IMR-90 (cell line): ENCODE measurements around the gene CUL3. TPM values are rescaled to one million over a fixed set of nuclear protein-coding genes. Genes with fewer than 3 reads are reported as not detected.

Source experiments
- ATAC-seq: fragments of 200-7000 bp; cut with Tn5 transposase; 2 replicates; pipeline ENCODE4 v1.9.1; 2020; ENCODE audit warnings: low read depth, mild to moderate bottlenecking, moderate library complexity
- BruUV-seq: library from RNA; stranded (reverse); fragments of 400-500 nt; replicated peaks from 2 replicates; lab custom pipeline; 2021; lab: Mats Ljungman, UMichigan
- CTCF ChIA-PET: fragments of 300-600 bp; formaldehyde crosslinking; extraction: SDS; loops from one replicate; lab custom pipeline; 2021; ENCODE audit warnings: antibody characterized with exemption; lab: Yijun Ruan, JAX
- POLR2A ChIA-PET: fragments of 300-600 bp; sonication (Branson Sonifier 250); formaldehyde crosslinking; loops from one replicate; lab custom pipeline; 2022; ENCODE audit warnings: antibody characterized with exemption; ENCODE audit not compliant: unreplicated experiment; lab: Charles Lee
- DNase-seq: peaks from one replicate; pipeline ENCODE4 v3.0.0; 2013
- H2AFZ ChIP-seq: replicated peaks from 2 replicates; pipeline ENCODE3; 2013; ENCODE audit warnings: low read length, mild to moderate bottlenecking; ENCODE audit not compliant: poor library complexity
- H2AK5ac ChIP-seq: 2 replicates; pipeline ENCODE4 v1.6.1; 2013; ENCODE audit warnings: low read depth, low read length, inconsistent platforms
- H2AK9ac ChIP-seq: replicated peaks from 2 replicates; pipeline ENCODE3; 2013; ENCODE audit warnings: mild to moderate bottlenecking, low read depth, low read length, moderate library complexity; ENCODE audit not compliant: poor library complexity
- H2BK120ac ChIP-seq: 2 replicates; pipeline ENCODE4 v1.6.1; 2013; ENCODE audit warnings: low read depth, low read length, inconsistent platforms
- H2BK15ac ChIP-seq: 3 replicates; pipeline ENCODE4 v1.6.1; 2013; ENCODE audit warnings: low read depth, low read length, inconsistent platforms
- H2BK20ac ChIP-seq: 2 replicates; pipeline ENCODE4 v1.6.1; 2013; ENCODE audit warnings: low read depth, mild to moderate bottlenecking, inconsistent platforms, low read length, moderate library complexity
- H2BK5ac ChIP-seq: 2 replicates; pipeline ENCODE4 v1.6.1; 2013; ENCODE audit warnings: mild to moderate bottlenecking, low read depth, low read length, inconsistent platforms; ENCODE audit not compliant: poor library complexity, severe bottlenecking
- H3K14ac ChIP-seq: replicated peaks from 2 replicates; pipeline ENCODE4 v1.6.1; 2013; ENCODE audit warnings: low read depth, low read length, inconsistent platforms
- H3K18ac ChIP-seq: 2 replicates; pipeline ENCODE4 v1.6.1; 2013; ENCODE audit warnings: low read depth, low read length, control low read depth
- H3K23ac ChIP-seq: 2 replicates; pipeline ENCODE4 v1.6.1; 2013; ENCODE audit warnings: low read depth, low read length, inconsistent platforms
- H3K27ac ChIP-seq: 2 replicates; pipeline ENCODE4 v1.5.1; 2013; ENCODE audit warnings: mild to moderate bottlenecking, control low read depth, low read length; ENCODE audit not compliant: insufficient read depth
- H3K27me3 ChIP-seq: 2 replicates; pipeline ENCODE4 v1.6.1; 2013; ENCODE audit warnings: low read length; ENCODE audit not compliant: control insufficient read depth, insufficient read depth
- H3K36me3 ChIP-seq: 2 replicates; pipeline ENCODE4 v1.6.1; 2013; ENCODE audit warnings: low read length, mixed read lengths; ENCODE audit not compliant: control insufficient read depth, insufficient read depth
- H3K4ac ChIP-seq: 2 replicates; pipeline ENCODE4 v1.6.1; 2013; ENCODE audit warnings: low read depth, low read length, inconsistent platforms
- H3K4me1 ChIP-seq: 2 replicates; pipeline ENCODE4 v1.6.1; 2013; ENCODE audit warnings: low read length, mixed read lengths; ENCODE audit not compliant: control insufficient read depth, insufficient read depth
- H3K4me2 ChIP-seq: 2 replicates; pipeline ENCODE4 v1.6.1; 2013; ENCODE audit warnings: low read depth, mild to moderate bottlenecking, control low read depth, low read length, moderate library complexity
- H3K4me3 ChIP-seq: 2 replicates; pipeline ENCODE4 v1.5.1; 2013; ENCODE audit warnings: low read depth, mild to moderate bottlenecking, control low read depth, low read length, moderate library complexity; ENCODE audit not compliant: insufficient read depth
- H3K56ac ChIP-seq: 2 replicates; pipeline ENCODE4 v1.6.1; 2013; ENCODE audit warnings: low read length, inconsistent platforms; ENCODE audit not compliant: insufficient read depth; ENCODE audit errors: extremely low read depth
- H3K79me1 ChIP-seq, 2 experiments: 2 replicates each; pipeline ENCODE4 v1.6.1; 2013; ENCODE audit warnings: low read length in 2 of 2, inconsistent platforms in 1 of 2, low read depth in 1 of 2
- H3K9ac ChIP-seq: 2 replicates; pipeline ENCODE4 v1.6.1; 2013; ENCODE audit warnings: low read depth, low read length, control low read depth
- H3K9me1 ChIP-seq: 2 replicates; pipeline ENCODE4 v1.6.1; 2013; ENCODE audit warnings: low read length, inconsistent platforms; ENCODE audit not compliant: insufficient read depth
- H3K9me3 ChIP-seq: 2 replicates; pipeline ENCODE4 v1.6.1; 2013; ENCODE audit warnings: low read length; ENCODE audit not compliant: control insufficient read depth, insufficient read depth
- H4K20me1 ChIP-seq: 2 replicates; pipeline ENCODE4 v1.6.1; 2013; ENCODE audit warnings: low read length, inconsistent platforms; ENCODE audit not compliant: insufficient read depth
- H4K5ac ChIP-seq: 2 replicates; pipeline ENCODE4 v1.6.1; 2013; ENCODE audit warnings: mild to moderate bottlenecking, low read depth, low read length, control low read depth
- H4K8ac ChIP-seq, 2 experiments: 2 replicates each; pipeline ENCODE4 v1.6.1; 2013; ENCODE audit warnings: low read depth in 2 of 2, low read length in 2 of 2, control low read depth in 1 of 2, inconsistent platforms in 1 of 2
- H4K91ac ChIP-seq: 2 replicates; pipeline ENCODE4 v1.6.1; 2013; ENCODE audit warnings: low read depth, low read length, inconsistent platforms; ENCODE audit not compliant: insufficient read depth
- BHLHE40 ChIP-seq: fragments of 150-350 bp; IDR thresholded peaks from 2 replicates; pipeline ENCODE4 v1.6.1; 2016; ENCODE audit warnings: mild to moderate bottlenecking, low read depth, low read length
- CEBPB ChIP-seq: IDR thresholded peaks from 2 replicates; pipeline ENCODE4 v1.6.1; 2012; ENCODE audit warnings: low read depth, low read length, improper control_type of control experiment
- CTCF ChIP-seq: conservative IDR thresholded peaks from 2 replicates; pipeline ENCODE4 v1.5.1; 2012; ENCODE audit warnings: mild to moderate bottlenecking, low read depth, low read length, improper control_type of control experiment
- ELK1 ChIP-seq: fragments of 150-350 bp; IDR thresholded peaks from 2 replicates; pipeline ENCODE4 v1.6.1; 2016; ENCODE audit warnings: low read depth, mild to moderate bottlenecking, low read length, moderate library complexity, borderline replicate concordance
- FOS ChIP-seq: fragments of 150-350 bp; IDR thresholded peaks from 2 replicates; pipeline ENCODE4 v1.6.1; 2016; ENCODE audit warnings: low read depth, low read length
- MAFK ChIP-seq: IDR thresholded peaks from 2 replicates; pipeline ENCODE4 v1.6.1; 2012; ENCODE audit warnings: low read depth, low read length, improper control_type of control experiment
- MAZ ChIP-seq: IDR thresholded peaks from 2 replicates; pipeline ENCODE4 v1.6.1; 2012; ENCODE audit warnings: low read depth, mild to moderate bottlenecking, low read length, improper control_type of control experiment, moderate library complexity, borderline replicate concordance
- MXI1 ChIP-seq: IDR thresholded peaks from 2 replicates; pipeline ENCODE4 v1.6.1; 2012; ENCODE audit warnings: low read depth, mild to moderate bottlenecking, low read length, moderate library complexity, borderline replicate concordance
- NFE2L2 ChIP-seq: fragments of 150-350 bp; IDR thresholded peaks from 2 replicates; pipeline ENCODE4 v1.6.1; 2016; ENCODE audit warnings: low read depth, mild to moderate bottlenecking, low read length
- POLR2A ChIP-seq: IDR thresholded peaks from 2 replicates; pipeline ENCODE4 v1.6.1; 2012; ENCODE audit warnings: mild to moderate bottlenecking, low read depth, low read length
- RAD21 ChIP-seq: IDR thresholded peaks from 2 replicates; pipeline ENCODE4 v1.6.1; 2012; ENCODE audit warnings: low read length, improper control_type of control experiment
- RFX5 ChIP-seq: IDR thresholded peaks from 2 replicates; pipeline ENCODE4 v1.8.0; 2012; ENCODE audit warnings: low read depth, mild to moderate bottlenecking, low read length, moderate library complexity
- USF2 ChIP-seq: fragments of 150-350 bp; IDR thresholded peaks from 2 replicates; pipeline ENCODE4 v1.6.1; 2017; ENCODE audit warnings: mild to moderate bottlenecking, antibody characterized with exemption, low read length, low read depth
- WGBS, 2 experiments: methylation state at CpG; one replicate each; pipeline versions ENCODE4 v1.1.5 to v1.1.7; 2013; ENCODE audit warnings: missing lambda C conversion rate in 2 of 2; ENCODE audit not compliant: insufficient read length in 1 of 2; ENCODE audit errors: extremely low coverage in 2 of 2; 5-methylcytosine and 5-hydroxymethylcytosine counted together
- dilution Hi-C: fragments of 300-500 bp; cut with HindIII; formaldehyde crosslinking; loops from one replicate; pipeline ENCODE4 v1.14.3; 2018; ENCODE audit warnings: low sequenced_read_pairs; ENCODE audit not compliant: unreplicated experiment
- in situ Hi-C: fragments of 300-500 bp; cut with MboI; formaldehyde crosslinking; loops from 3 replicates; pipeline ENCODE4 v1.14.3; 2019; ENCODE audit warnings: low sequenced_read_pairs, inconsistent platforms, mixed read lengths
- intact Hi-C: fragments of 100-400 bp; cut with micrococcal nuclease; formaldehyde crosslinking; loops from 2 replicates; pipeline ENCODE4 v1.10.0; 2022
- polyA plus RNA-seq, 3 experiments: library from polyadenylated mRNA; depleted of rRNA; stranded (reverse); fragments of >200 nt; gene quantifications; 2 replicates each; pipeline ENCODE4 v1.2.3, GENCODE V29; 2012; ENCODE audit warnings: low replicate concordance in 1 of 3
- total RNA-seq: library from RNA; depleted of rRNA; stranded (reverse); fragments of >200 nt; gene quantifications from 2 replicates; pipeline ENCODE4 v1.2.3, GENCODE V29; 2012

CUL3 gene
- total and polyA plus RNA-seq, 2 of the 4 experiments (the other 2 are of a cell fraction): 33.7 to 45.7 TPM

- peaks cover 83% of the 10 kb centered on the region for H4K20me1 ChIP-seq
- H2AFZ ChIP-seq: no peak overlapping the region
- H3K79me1 ChIP-seq: peaks cover 18 to 65% of the 10 kb centered on the region in 2 experiments; a peak in 3 of 4 replicates
- H3K9me1 ChIP-seq: peaks cover 2% of the 10 kb centered on the region; the same call in 1 of the 2 replicates
- no peak overlapping the region for H3K4ac ChIP-seq
- no peak overlapping the region for H4K5ac ChIP-seq
- no peak overlapping the region for H3K18ac ChIP-seq
- no peak overlapping the region for H3K56ac ChIP-seq
- intact Hi-C loops: no loop called here
- no peak overlapping the region for H2AK9ac ChIP-seq
- peaks cover 3% of the 10 kb centered on the region; the same call in 1 of the 2 replicates for H3K36me3 ChIP-seq
- H2BK5ac ChIP-seq: no peak overlapping the region
- 100% methylated on average over 1 of the region's 2 CpGs; no CpG with 5 or more reads in 1 of the 2 experiments for WGBS, 2 experiments
- H3K14ac ChIP-seq: no peak overlapping the region
- in situ Hi-C loops: loop anchor here (25.0 kb wide), 1 partner anchor 973 kb away; no protein-coding TSS in a partner anchor
- DNase-seq (no peak), ATAC-seq (no peak)
- no peak overlapping the region for H2BK120ac ChIP-seq
- H3K23ac ChIP-seq: no peak overlapping the region
- H3K27ac ChIP-seq: no peak overlapping the region
- H4K91ac ChIP-seq: no peak overlapping the region
- H3K9me3 ChIP-seq: no peaks in the 10 kb centered on the region
- CTCF ChIA-PET: no interaction called here
- POLR2A ChIA-PET: no interaction called here
- H3K9ac ChIP-seq: no peak overlapping the region
- no peak overlapping the region for H2BK20ac ChIP-seq
- BruUV-seq: no TSS peak
- no peak overlapping the region for H4K8ac ChIP-seq
- TF ChIP-seq MXI1 (no peak), USF2 (no peak), CEBPB (no peak), MAFK (no peak), POLR2A (no peak), NFE2L2 (no peak), MAZ (no peak), CTCF (no peak), RFX5 (no peak), RAD21 (no peak), FOS (no peak), BHLHE40 (no peak), ELK1 (no peak)
- H3K4me1 ChIP-seq: peaks cover 5% of the 10 kb centered on the region; the same call in 1 of the 2 replicates
- H2BK15ac ChIP-seq: no peak overlapping the region
- dilution Hi-C loops: no loop called here
- no peaks in the 10 kb centered on the region for H3K27me3 ChIP-seq
- H3K4me2 ChIP-seq: no peak overlapping the region
- no peak overlapping the region for H2AK5ac ChIP-seq
- no peak overlapping the region for H3K4me3 ChIP-seq
Observed at GRCh38 chr2:224560549-224560948, 24.6 kb downstream of the CUL3 start.
